Vagina (tissue), 2 donors: ENCODE data around the gene E2F3.

ENCODE experiments used
- CTCF ChIP-seq, 3 experiments: fragments of 450-650 bp in 2 of 3; fragments of 200-600 bp in 1 of 3; sonication (generic) in 1 of 3; IDR thresholded peaks; one replicate each; pipeline ENCODE4 v1.5.1; 2017 to 2019; ENCODE audit warnings: antibody characterized with exemption in 3 of 3, mild to moderate bottlenecking in 2 of 3, moderate library complexity in 2 of 3
- POLR2A ChIP-seq, 2 donors: fragments of 450-650 bp; IDR thresholded peaks; one replicate each; pipeline ENCODE4 v1.6.1; 2017; ENCODE audit warnings: antibody characterized with exemption in 2 of 2, mild to moderate bottlenecking in 2 of 2, moderate library complexity in 2 of 2

GRCh38 chr6:20458027-20458894 is 56.6 kb downstream of the E2F3 start:
- TF ChIP-seq CTCF (IDR thresholded peaks at IDR 0.05) (no peak), POLR2A (IDR thresholded peaks at IDR 0.05) (no peak)
